Fibroblast of lung (primary cell): ENCODE measurements around the gene MAP3K19. TPM values are rescaled to one million over a fixed set of nuclear protein-coding genes. Genes with fewer than 3 reads are reported as not detected.

Experiments used
- DNase-seq, 2 donors: peaks; one replicate each; pipeline versions ENCODE4 v3.0.0 to v3.0.0-alpha.2; 2010; ENCODE audit warnings: low read depth in 2 of 2
- H2AFZ ChIP-seq: 2 replicates; pipeline ENCODE4 v1.5.1; 2012; ENCODE audit warnings: low read length, control low read depth, inconsistent platforms
- H3K27ac ChIP-seq: 2 replicates; pipeline ENCODE4 v1.5.1; 2011; ENCODE audit warnings: low read length, control low read depth; ENCODE audit not compliant: insufficient read depth
- H3K27me3 ChIP-seq: 2 replicates; pipeline ENCODE4 v1.5.1; 2011; ENCODE audit warnings: mild to moderate bottlenecking, low read length; ENCODE audit not compliant: control insufficient read depth, insufficient read depth
- H3K36me3 ChIP-seq: 2 replicates; pipeline ENCODE4 v1.5.1; 2011; ENCODE audit warnings: low read length; ENCODE audit not compliant: control insufficient read depth, insufficient read depth
- H3K4me1 ChIP-seq: 2 replicates; pipeline ENCODE4 v1.5.1; 2011; ENCODE audit warnings: low read length; ENCODE audit not compliant: control insufficient read depth, insufficient read depth; ENCODE audit errors: extremely low read depth
- H3K4me2 ChIP-seq: 2 replicates; pipeline ENCODE4 v1.5.1; 2011; ENCODE audit warnings: low read length, control low read depth; ENCODE audit not compliant: insufficient read depth; ENCODE audit errors: extremely low read depth
- H3K4me3 ChIP-seq, 4 experiments: fragments of 200-600 bp in 1 of 4; sonication (generic) in 1 of 4; replicated peaks in 1 of 4; 2 replicates each; pipeline ENCODE4 v1.5.1; 2011 to 2016; ENCODE audit warnings: low read length in 4 of 4, low read depth in 3 of 4, mild to moderate bottlenecking in 3 of 4, control low read depth in 2 of 4, inconsistent platforms in 1 of 4, mixed read lengths in 1 of 4; ENCODE audit not compliant: insufficient read depth in 1 of 4; ENCODE audit errors: control extremely low read depth in 1 of 4
- H3K79me2 ChIP-seq: 2 replicates; pipeline ENCODE4 v1.5.1; 2012; ENCODE audit warnings: mild to moderate bottlenecking, low read length, inconsistent platforms; ENCODE audit not compliant: control insufficient read depth, insufficient read depth
- H3K9ac ChIP-seq: 2 replicates; pipeline ENCODE4 v1.5.1; 2011; ENCODE audit warnings: mild to moderate bottlenecking, low read length, control low read depth; ENCODE audit not compliant: insufficient read depth
- H3K9me3 ChIP-seq: 2 replicates; pipeline ENCODE4 v1.5.1; 2012; ENCODE audit warnings: low read depth, low read length; ENCODE audit not compliant: control insufficient read depth, insufficient read depth
- H4K20me1 ChIP-seq: 2 replicates; pipeline ENCODE4 v1.5.1; 2011; ENCODE audit warnings: low read length; ENCODE audit not compliant: control insufficient read depth, insufficient read depth; ENCODE audit errors: extremely low read depth
- EZH2 ChIP-seq: IDR thresholded peaks from 2 replicates; pipeline ENCODE4 v1.5.1; 2012; ENCODE audit warnings: low read length, control low read depth, mild to moderate bottlenecking; ENCODE audit errors: missing control alignments
- polyA plus RNA-seq, 2 donors: library from polyadenylated mRNA; depleted of rRNA in 1 of 2; stranded (reverse) in 1 of 2; unstranded in 1 of 2; fragments of >200 nt; gene quantifications; 2 replicates each; pipeline ENCODE4 v1.2.1, GENCODE V29; 2011 to 2012; ENCODE audit warnings: missing spikeins in 1 of 2
- total RNA-seq: library from RNA; depleted of rRNA; stranded (reverse); fragments of >200 nt; gene quantifications from 2 replicates; pipeline ENCODE4 v1.2.1, GENCODE V29; 2014
- TF ChIP-seq, protein P1 (sequence below), 2 donors: IDR thresholded peaks in 1 of 2; conservative IDR thresholded peaks in 1 of 2; 1 replicate in 1 of 2; 2 replicates in 1 of 2; pipeline ENCODE4 v1.5.1; 2011 to 2012; ENCODE audit warnings: low read length in 2 of 2, control low read depth in 1 of 2, inconsistent platforms in 1 of 2, low read depth in 1 of 2, mild to moderate bottlenecking in 1 of 2

MAP3K19 gene
- total and polyA plus RNA-seq, 2 donors (not counting 1 experiment from before 2014, with no cell fraction given), result not detected

DNA sequence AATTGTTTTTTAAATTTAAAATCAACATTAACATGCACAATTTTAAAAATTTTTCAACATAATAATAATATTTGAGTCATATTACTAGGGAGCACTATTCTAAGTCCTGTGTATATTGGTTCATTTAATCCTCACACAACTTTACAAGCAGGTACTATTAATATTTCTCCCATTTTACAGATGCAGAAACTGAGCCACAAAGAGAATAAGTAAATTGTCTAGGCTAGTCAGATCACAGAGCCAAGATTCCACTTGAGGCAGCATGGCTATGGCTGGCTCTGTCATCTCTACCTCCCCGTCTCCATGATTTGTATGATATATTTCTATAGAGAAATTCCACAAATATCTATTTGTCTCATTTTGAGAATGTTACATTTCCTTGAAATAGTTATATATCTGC lies 113.5 kb downstream of the MAP3K19 start:
- H3K27me3 ChIP-seq, result no peaks in the 10 kb centered on the region
- no peak overlapping the region for H3K4me2 ChIP-seq
- no peak overlapping the region for H3K27ac ChIP-seq
- H3K9ac ChIP-seq, result no peak overlapping the region
- no peak overlapping the region for H3K4me3 ChIP-seq
- no peak for DNase-seq
- no peaks in the 10 kb centered on the region for H4K20me1 ChIP-seq
- TF ChIP-seq, protein P1, sequence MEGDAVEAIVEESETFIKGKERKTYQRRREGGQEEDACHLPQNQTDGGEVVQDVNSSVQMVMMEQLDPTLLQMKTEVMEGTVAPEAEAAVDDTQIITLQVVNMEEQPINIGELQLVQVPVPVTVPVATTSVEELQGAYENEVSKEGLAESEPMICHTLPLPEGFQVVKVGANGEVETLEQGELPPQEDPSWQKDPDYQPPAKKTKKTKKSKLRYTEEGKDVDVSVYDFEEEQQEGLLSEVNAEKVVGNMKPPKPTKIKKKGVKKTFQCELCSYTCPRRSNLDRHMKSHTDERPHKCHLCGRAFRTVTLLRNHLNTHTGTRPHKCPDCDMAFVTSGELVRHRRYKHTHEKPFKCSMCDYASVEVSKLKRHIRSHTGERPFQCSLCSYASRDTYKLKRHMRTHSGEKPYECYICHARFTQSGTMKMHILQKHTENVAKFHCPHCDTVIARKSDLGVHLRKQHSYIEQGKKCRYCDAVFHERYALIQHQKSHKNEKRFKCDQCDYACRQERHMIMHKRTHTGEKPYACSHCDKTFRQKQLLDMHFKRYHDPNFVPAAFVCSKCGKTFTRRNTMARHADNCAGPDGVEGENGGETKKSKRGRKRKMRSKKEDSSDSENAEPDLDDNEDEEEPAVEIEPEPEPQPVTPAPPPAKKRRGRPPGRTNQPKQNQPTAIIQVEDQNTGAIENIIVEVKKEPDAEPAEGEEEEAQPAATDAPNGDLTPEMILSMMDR (conservative IDR thresholded peaks at IDR 0.05 in 1 of 2, IDR thresholded peaks at IDR 0.05 in 1 of 2; ENCODE audit: low read depth in 1 of 2, low read length in 2 of 2), result no peak
- no peak for TF ChIP-seq EZH2
- H3K9me3 ChIP-seq, result no peaks in the 10 kb centered on the region
- H2AFZ ChIP-seq, result no peak overlapping the region
- peaks cover 80% of the 10 kb centered on the region for H3K79me2 ChIP-seq
- peaks cover 4% of the 10 kb centered on the region for H3K4me1 ChIP-seq
- no peaks in the 10 kb centered on the region for H3K36me3 ChIP-seq

- DNase-seq, result no peak
- Histone ChIP-seq H3K4me3 (no peak overlapping the region), H2AFZ (no peak overlapping the region), H3K4me1 (peaks cover 4% of the 10 kb centered on the region), H3K27me3 (no peaks in the 10 kb centered on the region), H3K36me3 (no peaks in the 10 kb centered on the region), H3K9ac (no peak overlapping the region), H3K79me2 (peaks cover 86% of the 10 kb centered on the region), H3K27ac (no peak overlapping the region), H3K9me3 (no peaks in the 10 kb centered on the region), H3K4me2 (no peak overlapping the region), H4K20me1 (no peaks in the 10 kb centered on the region)
- TF ChIP-seq EZH2, result no peak
Measured at GRCh38 chr2:134932864-134933526, 114.3 kb downstream of the MAP3K19 start.

- Histone ChIP-seq H3K9ac (no peak overlapping the region), H3K36me3 (no peaks in the 10 kb centered on the region), H4K20me1 (peaks cover 2% of the 10 kb centered on the region), H3K9me3 (no peaks in the 10 kb centered on the region), H3K27ac (no peak overlapping the region), H3K27me3 (no peaks in the 10 kb centered on the region), H3K4me2 (peak overlapping the region; percentile 52), H3K79me2 (peaks cover 97% of the 10 kb centered on the region), H3K4me3 (no peak overlapping the region), H2AFZ (no peak overlapping the region), H3K4me1 (peaks cover 5% of the 10 kb centered on the region)
- TF ChIP-seq, protein P1 (conservative IDR thresholded peaks at IDR 0.05 in 1 of 2, IDR thresholded peaks at IDR 0.05 in 1 of 2; ENCODE audit: low read depth in 1 of 2, low read length in 2 of 2), result no peak
- no peak for TF ChIP-seq EZH2
- peak; percentile 20 to 55 for DNase-seq
Measured at GRCh38 chr2:134927195-134927594, 120.1 kb downstream of the MAP3K19 start.
